NK-92 (cell line): ENCODE data around the gene MPRIP.

Experiments
- DNase-seq: peaks from one replicate; lab custom pipeline; 2025; ENCODE audit not compliant: unreplicated experiment; lab: John Stamatoyannopoulos, UW

The MPRIP gene

GRCh38 chr17:17204041-17204591 lies 161.9 kb downstream of the MPRIP start:
- DNase-seq, result no peak

DNA sequence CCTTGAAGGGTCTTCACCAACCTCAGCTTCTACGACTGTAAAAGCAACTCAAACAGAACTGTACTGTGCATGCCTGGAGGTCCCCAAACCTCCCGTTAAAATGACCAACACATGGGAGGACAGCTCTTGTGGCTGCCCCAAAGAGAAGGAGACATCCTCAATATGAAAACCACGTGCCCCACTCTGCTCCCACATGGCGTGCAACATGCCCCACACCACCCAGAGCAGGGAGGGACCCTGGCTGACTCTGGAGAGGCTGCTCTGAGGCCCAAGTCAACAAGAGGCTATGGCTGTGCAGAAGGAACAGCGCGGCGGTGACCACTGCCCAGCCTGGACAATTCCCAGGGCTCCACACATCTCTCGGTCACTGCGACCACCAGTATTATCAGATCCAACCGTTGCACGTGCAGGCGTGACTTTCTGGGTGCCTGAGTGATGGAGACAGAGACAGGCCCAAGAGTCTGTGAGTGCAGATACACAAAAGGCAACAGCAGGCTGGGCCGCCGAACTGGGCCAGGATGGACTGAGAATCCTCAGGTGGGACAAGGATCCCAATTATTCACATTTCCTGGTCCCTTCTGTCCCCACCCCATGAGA lies 162.5 kb downstream of the MPRIP start:
- no peak for DNase-seq

DNA sequence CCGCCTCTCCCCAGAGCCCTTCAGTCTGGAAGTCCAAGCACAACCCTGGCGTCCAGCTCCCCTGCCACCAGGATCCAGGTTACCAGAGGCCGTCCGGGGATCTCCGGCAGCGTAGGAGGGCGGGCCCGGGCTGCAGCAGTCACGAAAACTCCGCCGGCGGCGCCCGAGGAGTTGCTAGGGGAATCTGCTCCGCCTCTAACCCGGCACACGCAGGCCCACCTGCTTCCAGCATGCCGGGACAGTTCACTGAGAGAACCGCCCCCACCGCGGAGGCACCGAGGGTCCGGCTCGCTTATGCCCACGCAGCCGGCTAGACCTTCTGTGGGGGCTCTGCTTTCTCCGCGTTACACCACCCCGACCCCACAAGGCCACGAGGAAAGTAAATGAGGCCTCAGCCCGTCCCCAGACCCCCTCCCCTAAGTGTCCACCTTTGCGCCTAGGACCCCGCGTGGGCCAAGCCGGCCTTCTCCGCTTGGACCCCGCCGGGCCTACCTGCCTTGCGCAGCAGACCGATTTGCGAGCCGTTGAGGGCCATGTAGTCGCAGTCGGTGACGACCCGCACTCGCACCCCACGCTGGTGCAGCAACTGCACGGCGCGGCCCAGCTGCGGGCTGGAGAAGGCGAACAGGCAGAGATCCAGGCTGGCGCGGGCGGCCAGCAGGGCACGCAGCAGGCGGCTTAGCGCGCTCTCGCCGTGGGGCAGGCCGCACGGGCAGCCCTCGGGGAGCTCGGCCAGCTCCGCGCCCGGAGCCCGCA lies 163.3 kb downstream of the MPRIP start:
- DNase-seq, result no peak

- DNase-seq, result peak; percentile 59
Measured at GRCh38 chr17:17206124-17206912, 164.1 kb downstream of the MPRIP start, which contains the start of gene PLD6. TSS of gene PLD6 (minus strand) at chr17:17206333. CDS start at chr17:17206286, 47 bp downstream.

DNA sequence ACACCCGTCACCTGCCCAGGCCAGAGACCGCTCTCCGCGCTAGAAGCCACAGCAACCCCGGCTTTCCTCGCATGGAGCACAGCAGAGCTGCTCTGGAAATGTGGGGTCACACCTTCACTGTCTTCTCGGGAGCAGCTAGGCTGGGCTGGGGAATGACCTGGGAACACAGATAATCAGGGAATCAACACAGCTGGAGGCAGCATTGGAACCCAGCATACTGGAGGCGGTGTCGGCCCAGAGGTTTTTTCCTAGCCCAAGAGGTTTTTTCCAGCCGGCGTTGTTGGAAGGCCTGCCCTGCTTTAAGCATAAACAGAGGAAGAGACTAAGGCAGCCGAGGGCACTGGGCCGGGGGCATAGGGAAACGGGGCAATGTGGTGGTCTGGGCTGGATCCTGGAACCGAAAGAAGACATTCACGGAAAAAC lies 164.7 kb downstream of the MPRIP start:
- no peak for DNase-seq

- DNase-seq, result no peak
Measured at GRCh38 chr17:17207998-17208397, 165.7 kb downstream of the MPRIP start.

DNA sequence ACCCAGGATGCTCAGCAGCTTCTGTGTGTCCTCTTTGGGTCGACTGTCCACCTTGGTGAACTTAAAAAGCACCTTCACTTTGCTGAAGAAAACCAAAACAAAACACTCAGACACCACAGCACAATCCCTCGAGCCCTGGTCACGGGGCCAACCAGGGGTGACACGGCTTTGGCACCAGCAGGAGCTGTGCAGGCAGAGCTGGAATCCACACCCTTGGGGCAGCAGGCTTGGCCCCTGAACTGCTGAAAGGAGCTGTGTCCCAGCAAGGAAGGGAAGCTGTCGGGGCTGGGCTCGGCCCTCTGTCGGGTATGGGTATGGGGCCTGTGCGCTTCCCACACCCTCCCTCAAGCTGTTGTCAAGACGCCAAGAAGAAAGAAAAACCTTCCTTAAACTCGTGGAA lies 171.5 kb downstream of the MPRIP start:
- DNase-seq, result no peak

- DNase-seq, result no peak
Measured at GRCh38 chr17:17214646-17215436, 172.6 kb downstream of the MPRIP start.

DNA sequence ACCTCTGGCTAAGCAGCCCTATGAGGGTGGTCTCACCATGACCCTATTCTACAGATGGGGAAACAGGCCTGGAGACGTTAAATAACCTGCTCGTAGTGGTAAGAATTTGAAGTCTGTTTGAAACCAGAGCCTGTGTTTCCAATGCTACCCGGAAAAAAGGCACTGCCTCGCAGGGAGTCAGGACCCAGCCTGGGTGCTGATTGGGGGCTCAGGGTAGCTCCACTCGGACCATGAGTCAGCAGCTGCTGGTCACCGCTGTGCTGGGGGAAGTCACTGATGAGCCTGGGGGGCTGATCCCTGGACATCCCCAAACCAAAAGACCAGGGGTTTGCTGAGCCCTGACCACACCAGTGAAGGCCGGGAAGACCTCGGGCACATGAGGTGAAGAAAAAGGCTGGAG lies 173.3 kb downstream of the MPRIP start:
- DNase-seq, result no peak

- DNase-seq, result no peak
Measured at GRCh38 chr17:17216236-17216635, 174.0 kb downstream of the MPRIP start.

DNA sequence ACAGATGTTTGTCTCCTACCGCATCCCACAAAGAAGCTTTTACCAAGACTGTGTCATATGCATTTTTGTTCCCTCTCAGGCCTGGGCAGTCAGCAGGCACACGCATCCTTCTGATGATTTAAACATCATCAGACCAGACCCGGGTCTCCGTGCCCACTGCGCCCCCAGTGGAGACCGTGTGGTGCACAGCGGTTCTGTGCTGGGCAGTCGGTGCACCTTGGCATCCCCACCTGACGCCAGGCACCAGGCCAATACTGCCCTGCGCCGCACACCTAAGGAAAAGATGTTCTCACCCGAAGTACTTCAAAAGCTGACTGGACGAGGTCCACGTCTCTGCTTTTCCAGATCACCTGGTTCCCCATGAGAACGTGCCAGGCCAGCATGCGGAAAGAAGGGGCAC lies 174.5 kb downstream of the MPRIP start:
- no peak for DNase-seq

GRCh38 chr17:17217995-17218394 lies 175.7 kb downstream of the MPRIP start:
- DNase-seq, result no peak

- DNase-seq, result no peak
Measured at GRCh38 chr17:17220529-17220928, 178.3 kb downstream of the MPRIP start.

DNA sequence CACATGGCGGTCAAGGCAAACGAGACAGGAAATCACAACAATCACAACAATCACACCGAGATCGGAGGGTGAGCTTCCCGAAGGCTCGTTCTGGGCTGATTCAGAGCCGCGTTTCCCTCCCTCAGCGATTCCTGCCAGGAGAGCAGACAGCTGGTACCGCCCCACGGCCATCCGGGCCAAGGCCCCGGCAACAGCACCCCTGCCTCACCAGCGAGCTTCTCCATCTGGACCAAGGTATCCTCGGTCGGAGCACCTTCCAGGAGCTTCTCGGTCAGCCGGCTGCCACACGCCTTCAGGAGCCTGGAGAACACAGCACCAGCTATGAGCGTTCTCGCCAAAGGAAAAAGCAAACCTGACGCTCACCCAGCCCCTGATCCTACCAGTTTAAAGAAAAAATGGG lies 179.1 kb downstream of the MPRIP start:
- DNase-seq, result no peak

- DNase-seq, result no peak
Measured at GRCh38 chr17:17223736-17224135, 181.5 kb downstream of the MPRIP start.

DNA sequence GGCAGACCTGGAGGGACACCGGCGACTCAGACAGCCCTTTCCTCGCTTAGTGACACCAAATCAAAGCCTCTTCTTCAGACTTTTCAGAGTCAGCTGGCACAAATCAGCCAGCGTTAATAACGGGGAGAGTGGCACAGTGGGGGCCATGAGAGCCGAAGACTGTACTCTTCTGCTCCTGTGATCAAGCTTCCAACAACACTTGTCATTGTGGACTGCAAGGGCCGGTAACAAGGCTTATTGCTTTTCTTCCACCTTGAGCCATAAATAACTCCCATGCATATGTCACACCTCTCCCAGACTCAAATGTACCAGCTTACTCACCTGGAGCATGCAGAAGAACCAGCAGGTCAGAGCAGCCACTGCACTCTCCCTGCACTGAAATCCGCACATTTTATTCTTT lies 181.9 kb downstream of the MPRIP start:
- DNase-seq, result no peak

DNA sequence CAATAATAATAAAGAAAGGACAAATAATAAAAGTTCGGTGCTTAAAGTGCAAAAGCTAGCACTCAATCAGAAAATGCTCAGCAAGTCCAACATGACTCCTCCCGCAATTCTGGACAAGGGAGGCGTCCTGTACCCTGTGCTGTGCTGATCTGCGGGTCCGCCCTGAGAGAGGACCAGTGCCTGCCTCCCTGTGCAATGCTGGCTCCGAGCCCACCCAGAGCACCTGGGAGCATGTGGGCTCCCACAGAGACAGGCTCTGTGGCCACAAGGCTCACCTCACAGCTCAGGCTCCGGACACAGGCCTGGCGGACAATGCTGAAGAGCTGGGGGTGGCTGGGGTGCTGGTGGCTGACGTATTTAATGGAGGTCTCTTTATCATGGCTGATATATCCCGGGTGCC lies 183.6 kb downstream of the MPRIP start:
- DNase-seq, result no peak

DNA sequence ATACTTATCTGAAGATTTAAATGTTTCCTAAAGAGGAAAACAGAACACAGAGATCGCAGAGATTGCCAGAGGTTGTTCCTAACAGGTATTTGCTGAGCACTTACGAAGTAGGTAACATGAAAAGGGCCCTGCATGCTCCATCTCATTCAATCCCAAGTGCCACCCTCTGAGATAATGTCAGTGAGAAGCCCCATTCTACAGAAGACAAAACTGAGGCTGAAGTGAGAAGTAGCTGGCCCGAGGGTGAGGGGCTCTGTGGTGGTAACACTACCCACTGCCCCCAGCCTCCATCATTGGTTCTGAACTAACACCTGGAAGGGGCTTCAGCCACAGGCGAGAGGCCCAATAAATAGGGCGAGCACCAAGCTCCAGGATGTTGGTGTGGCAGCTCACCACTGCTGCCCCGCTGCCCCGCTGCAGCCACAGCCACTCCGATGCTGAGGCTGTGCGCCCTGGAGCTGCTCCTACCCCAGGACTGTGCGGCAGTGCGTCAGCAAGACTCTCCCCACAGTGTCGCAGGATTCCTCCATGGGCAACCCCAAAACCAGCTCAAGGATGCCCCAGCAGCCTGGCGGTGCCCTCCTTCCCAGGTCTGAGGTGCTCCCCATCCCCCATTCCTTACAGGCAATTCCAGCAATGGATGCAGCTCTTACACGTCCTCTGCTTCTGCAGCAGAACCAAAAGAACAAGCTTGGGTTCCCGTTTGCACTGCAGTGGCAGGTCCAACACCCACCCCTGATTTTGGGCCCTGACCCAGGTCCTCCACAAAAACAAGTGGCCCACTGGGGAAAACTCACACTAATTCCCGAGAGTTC lies 184.4 kb downstream of the MPRIP start:
- DNase-seq, result no peak

- DNase-seq, result no peak
Measured at GRCh38 chr17:17227608-17228520, 185.6 kb downstream of the MPRIP start.
